ENCODE results near the gene RIMS4. TPM values are rescaled to one million over a fixed set of nuclear protein-coding genes. Genes with fewer than 3 reads are reported as not detected.

Gene RIMS4
- total RNA-seq, 2 donors from 2014 or later: 0.64 to 0.74 TPM

GRCh38 chr20:44841955-44842354, 31.6 kb upstream of the RIMS4 start:
- no peak overlapping the region for H3K4me3 ChIP-seq
- no peaks in the 10 kb centered on the region for H3K9me3 ChIP-seq
- no peak for TF ChIP-seq CTCF (IDR thresholded peaks at IDR 0.05)
- intact Hi-C loops (cut with DNase I): no loop called here
- no peak overlapping the region for H3K9ac ChIP-seq (ENCODE audit: low read depth in 2 of 2, low read length in 2 of 2)
- no peak for DNase-seq
- H3K27me3 ChIP-seq: no peaks in the 10 kb centered on the region
- no peaks in the 10 kb centered on the region for H3K36me3 ChIP-seq
- no peaks in the 10 kb centered on the region for H3K4me1 ChIP-seq
- H3K27ac ChIP-seq: no peak overlapping the region

- Histone ChIP-seq H3K36me3 (no peaks in the 10 kb centered on the region), H3K27me3 (no peaks in the 10 kb centered on the region), H3K9me3 (no peaks in the 10 kb centered on the region), H3K4me3 (no peak overlapping the region), H3K9ac (ENCODE audit: low read depth in 2 of 2, low read length in 2 of 2) (no peak overlapping the region), H3K4me1 (no peaks in the 10 kb centered on the region), H3K27ac (no peak overlapping the region)
- intact Hi-C loops (cut with DNase I): no loop called here
- no peak for TF ChIP-seq CTCF (IDR thresholded peaks at IDR 0.05)
- DNase-seq: no peak
These were observed 30.5 kb upstream of the RIMS4 start for GRCh38 chr20:44840826-44841225.

GRCh38 chr20:44839481-44839880, 29.1 kb upstream of the RIMS4 start:
- no peak overlapping the region for H3K4me3 ChIP-seq
- no peak for DNase-seq
- intact Hi-C loops (cut with DNase I): no loop called here
- no peak for TF ChIP-seq CTCF (IDR thresholded peaks at IDR 0.05)
- H3K4me1 ChIP-seq: no peaks in the 10 kb centered on the region
- H3K9ac ChIP-seq (ENCODE audit: low read depth in 2 of 2, low read length in 2 of 2): no peak overlapping the region
- H3K27me3 ChIP-seq: no peaks in the 10 kb centered on the region
- H3K36me3 ChIP-seq: no peaks in the 10 kb centered on the region
- H3K9me3 ChIP-seq: no peaks in the 10 kb centered on the region
- H3K27ac ChIP-seq: no peak overlapping the region

GRCh38 chr20:44838521-44838920, 28.2 kb upstream of the RIMS4 start:
- H3K9ac ChIP-seq (ENCODE audit: low read depth in 2 of 2, low read length in 2 of 2): no peak overlapping the region
- no peak for DNase-seq
- H3K4me3 ChIP-seq: no peak overlapping the region
- no peak overlapping the region for H3K27ac ChIP-seq
- intact Hi-C loops (cut with DNase I): no loop called here
- H3K9me3 ChIP-seq: no peaks in the 10 kb centered on the region
- H3K4me1 ChIP-seq: no peaks in the 10 kb centered on the region
- no peak for TF ChIP-seq CTCF (IDR thresholded peaks at IDR 0.05)
- H3K36me3 ChIP-seq: no peaks in the 10 kb centered on the region
- H3K27me3 ChIP-seq: no peaks in the 10 kb centered on the region

- Histone ChIP-seq H3K4me1 (no peaks in the 10 kb centered on the region), H3K27me3 (no peaks in the 10 kb centered on the region), H3K36me3 (no peaks in the 10 kb centered on the region), H3K4me3 (no peak overlapping the region), H3K27ac (no peak overlapping the region), H3K9me3 (no peaks in the 10 kb centered on the region), H3K9ac (ENCODE audit: low read depth in 2 of 2, low read length in 2 of 2) (no peak overlapping the region)
- DNase-seq: no peak
- intact Hi-C loops (cut with DNase I): no loop called here
- no peak for TF ChIP-seq CTCF (IDR thresholded peaks at IDR 0.05)
These were observed 27.6 kb upstream of the RIMS4 start for GRCh38 chr20:44837946-44838345.

Data from colonic mucosa (tissue), 4 donors.